IPS-18a (cell line): ENCODE measurements around the gene EFCAB3.
"Not testable (repeated sequence)": the region's sequence is repeated elsewhere in the genome, so short reads cannot be mapped to it uniquely, and the experiment has no call there.

Experiments
- H3K27ac ChIP-seq: one replicate; pipeline ENCODE4 v1.5.1; 2013; ENCODE audit warnings: low read length
- H3K27me3 ChIP-seq: one replicate; pipeline ENCODE4 v1.6.1; 2013; ENCODE audit warnings: mild to moderate bottlenecking, low read length; ENCODE audit not compliant: control insufficient read depth, insufficient read depth
- H3K36me3 ChIP-seq: one replicate; pipeline ENCODE4 v1.6.1; 2013; ENCODE audit warnings: low read depth, low read length; ENCODE audit not compliant: control insufficient read depth
- H3K4me1 ChIP-seq: one replicate; pipeline ENCODE4 v1.6.1; 2013; ENCODE audit warnings: low read depth, low read length; ENCODE audit not compliant: control insufficient read depth
- H3K4me3 ChIP-seq: one replicate; pipeline ENCODE4 v1.5.1; 2013; ENCODE audit warnings: low read length
- H3K9ac ChIP-seq: one replicate; pipeline ENCODE4 v1.6.1; 2013; ENCODE audit warnings: mild to moderate bottlenecking, low read length, moderate library complexity
- H3K9me3 ChIP-seq: one replicate; pipeline ENCODE4 v1.6.1; 2013; ENCODE audit warnings: low read depth, low read length; ENCODE audit not compliant: control insufficient read depth

Gene EFCAB3

DNA sequence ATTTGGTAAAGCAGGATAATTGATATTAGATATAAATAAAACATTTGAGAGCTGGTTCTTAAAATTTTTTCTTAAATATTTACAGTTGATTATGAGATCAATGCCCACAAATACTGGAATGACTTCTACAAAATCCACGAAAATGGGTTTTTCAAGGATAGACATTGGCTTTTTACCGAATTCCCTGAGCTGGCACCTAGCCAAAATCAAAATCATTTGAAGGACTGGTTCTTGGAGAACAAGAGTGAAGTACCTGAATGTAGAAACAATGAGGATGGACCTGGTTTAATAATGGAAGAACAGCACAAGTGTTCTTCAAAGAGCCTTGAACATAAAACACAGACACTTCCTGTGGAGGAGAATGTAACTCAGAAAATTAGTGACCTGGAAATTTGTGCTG lies 45.9 kb downstream of the EFCAB3 start:
- H3K27me3 ChIP-seq, H3K9me3 ChIP-seq, H3K9ac ChIP-seq, H3K4me1 ChIP-seq, H3K27ac ChIP-seq, H3K4me3 ChIP-seq: not testable (repeated sequence)
- peaks cover 28% of the 10 kb centered on the region for H3K36me3 ChIP-seq

- not testable (repeated sequence) for H3K4me1 ChIP-seq, H3K9me3 ChIP-seq, H3K9ac ChIP-seq, H3K4me3 ChIP-seq, H3K36me3 ChIP-seq, H3K27ac ChIP-seq, H3K27me3 ChIP-seq
Observed at GRCh38 chr17:62435251-62435650, 54.9 kb downstream of the EFCAB3 start.

DNA sequence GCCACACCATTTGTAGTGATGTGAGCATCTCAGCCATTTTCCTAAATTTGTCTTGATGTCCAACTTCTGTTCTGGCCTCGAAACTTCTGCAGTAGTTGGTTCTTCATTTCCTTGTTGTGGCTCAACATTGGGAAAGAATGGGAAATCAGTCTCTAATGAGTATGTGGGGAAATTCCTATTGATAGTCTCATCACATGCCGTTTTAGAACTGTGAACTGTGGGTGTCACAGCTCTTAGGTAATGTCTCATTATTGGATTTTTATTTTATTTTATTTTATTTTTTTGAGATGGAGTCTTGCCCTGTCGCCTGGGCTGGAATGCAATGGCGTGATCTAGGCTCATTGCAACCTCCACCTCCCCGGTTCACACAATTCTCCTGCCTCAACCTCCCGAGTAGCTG lies 60.8 kb downstream of the EFCAB3 start:
- not testable (repeated sequence) for H3K4me1 ChIP-seq, H3K9ac ChIP-seq, H3K4me3 ChIP-seq, H3K9me3 ChIP-seq, H3K27ac ChIP-seq, H3K27me3 ChIP-seq
- H3K36me3 ChIP-seq, result peaks cover 36% of the 10 kb centered on the region

- peaks cover 54% of the 10 kb centered on the region for H3K36me3 ChIP-seq
- H3K9me3 ChIP-seq, result no peaks in the 10 kb centered on the region
- H3K27ac ChIP-seq, result no peak overlapping the region
- H3K4me1 ChIP-seq, result no peaks in the 10 kb centered on the region
- no peaks in the 10 kb centered on the region for H3K27me3 ChIP-seq
- H3K9ac ChIP-seq, result no peak overlapping the region
- H3K4me3 ChIP-seq, result no peak overlapping the region
Observed at GRCh38 chr17:62444063-62444462, 63.7 kb downstream of the EFCAB3 start.

- H3K9me3 ChIP-seq, H3K27ac ChIP-seq, H3K9ac ChIP-seq, H3K27me3 ChIP-seq, H3K4me3 ChIP-seq, H3K4me1 ChIP-seq: not testable (repeated sequence)
- H3K36me3 ChIP-seq, result peaks cover 51% of the 10 kb centered on the region
Observed at GRCh38 chr17:62445791-62446190, 65.4 kb downstream of the EFCAB3 start.

GRCh38 chr17:62452195-62452594 lies 71.8 kb downstream of the EFCAB3 start:
- H3K9ac ChIP-seq, H3K4me1 ChIP-seq, H3K27ac ChIP-seq, H3K9me3 ChIP-seq, H3K27me3 ChIP-seq, H3K4me3 ChIP-seq: not testable (repeated sequence)
- H3K36me3 ChIP-seq, result peaks cover 15% of the 10 kb centered on the region

GRCh38 chr17:62453041-62453440 lies 72.7 kb downstream of the EFCAB3 start:
- not testable (repeated sequence) for H3K27me3 ChIP-seq, H3K36me3 ChIP-seq, H3K4me3 ChIP-seq, H3K9me3 ChIP-seq, H3K9ac ChIP-seq, H3K27ac ChIP-seq, H3K4me1 ChIP-seq

DNA sequence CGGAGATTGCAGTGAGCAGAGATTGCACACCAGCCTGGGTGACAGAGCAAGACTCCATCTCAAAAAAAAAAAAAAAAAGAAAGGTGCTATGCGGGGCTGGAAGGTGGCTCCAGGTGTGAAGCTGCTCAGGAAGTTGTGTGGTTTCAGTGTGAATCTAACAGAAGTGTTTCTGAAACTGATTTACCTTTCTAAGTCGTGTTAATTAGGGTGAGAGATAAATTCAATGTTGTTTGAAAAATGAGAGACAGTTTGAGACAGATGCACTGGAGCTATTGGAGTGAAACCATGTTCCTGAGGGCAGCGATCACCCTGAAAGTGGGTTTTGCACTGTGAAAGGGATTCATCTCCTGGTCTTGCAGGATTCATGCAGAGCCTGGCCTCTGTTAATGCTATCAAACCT lies 73.3 kb downstream of the EFCAB3 start:
- not testable (repeated sequence) for H3K9ac ChIP-seq, H3K27me3 ChIP-seq, H3K27ac ChIP-seq, H3K4me1 ChIP-seq, H3K9me3 ChIP-seq, H3K4me3 ChIP-seq, H3K36me3 ChIP-seq

GRCh38 chr17:62454111-62454510 lies 73.8 kb downstream of the EFCAB3 start:
- not testable (repeated sequence) for H3K4me3 ChIP-seq, H3K4me1 ChIP-seq, H3K9me3 ChIP-seq, H3K27me3 ChIP-seq, H3K36me3 ChIP-seq, H3K9ac ChIP-seq, H3K27ac ChIP-seq

DNA sequence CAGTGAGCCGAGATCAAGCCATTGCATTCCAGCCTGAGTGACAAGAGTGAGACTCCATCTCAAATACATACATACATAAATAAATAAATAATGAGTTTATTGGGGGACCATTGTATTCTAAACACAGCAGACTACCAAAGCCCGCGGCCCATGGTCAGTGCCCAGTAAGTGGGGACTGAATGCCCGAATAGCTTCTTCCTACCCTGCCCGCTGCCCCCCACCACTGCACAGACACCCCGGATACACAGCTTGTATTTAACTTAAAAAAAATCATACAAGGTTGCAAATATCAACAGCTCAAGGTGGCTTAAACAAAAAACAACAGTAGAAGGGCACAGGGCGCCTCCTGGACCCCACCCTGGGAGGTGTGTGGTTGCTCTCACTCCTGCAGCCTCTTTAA lies 75.7 kb downstream of the EFCAB3 start:
- H3K27me3 ChIP-seq, result no peaks in the 10 kb centered on the region
- no peaks in the 10 kb centered on the region for H3K36me3 ChIP-seq
- no peaks in the 10 kb centered on the region for H3K9me3 ChIP-seq
- no peak overlapping the region for H3K27ac ChIP-seq
- no peaks in the 10 kb centered on the region for H3K4me1 ChIP-seq
- no peak overlapping the region for H3K9ac ChIP-seq
- no peak overlapping the region for H3K4me3 ChIP-seq

DNA sequence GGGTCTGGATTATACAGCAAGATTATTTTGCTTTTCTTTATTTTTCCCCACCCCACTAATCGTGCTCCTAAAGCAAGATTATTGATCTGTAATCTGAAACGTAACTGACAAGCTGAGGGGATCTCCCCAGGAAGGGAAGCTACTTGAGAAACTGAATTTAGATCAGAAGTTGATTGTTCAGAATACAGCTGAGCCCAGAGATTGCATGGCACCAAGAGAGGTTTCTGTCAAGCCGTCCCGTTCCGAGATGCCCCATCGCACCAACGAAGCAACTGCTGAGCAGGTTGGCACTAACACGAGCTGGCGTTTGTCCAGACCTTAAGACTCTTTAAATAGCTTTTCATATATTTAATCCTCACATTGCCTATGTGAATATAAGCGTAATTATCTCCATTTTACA lies 78.1 kb downstream of the EFCAB3 start:
- H3K27me3 ChIP-seq, H3K27ac ChIP-seq, H3K4me3 ChIP-seq, H3K9me3 ChIP-seq, H3K36me3 ChIP-seq, H3K9ac ChIP-seq, H3K4me1 ChIP-seq: not testable (repeated sequence)

DNA sequence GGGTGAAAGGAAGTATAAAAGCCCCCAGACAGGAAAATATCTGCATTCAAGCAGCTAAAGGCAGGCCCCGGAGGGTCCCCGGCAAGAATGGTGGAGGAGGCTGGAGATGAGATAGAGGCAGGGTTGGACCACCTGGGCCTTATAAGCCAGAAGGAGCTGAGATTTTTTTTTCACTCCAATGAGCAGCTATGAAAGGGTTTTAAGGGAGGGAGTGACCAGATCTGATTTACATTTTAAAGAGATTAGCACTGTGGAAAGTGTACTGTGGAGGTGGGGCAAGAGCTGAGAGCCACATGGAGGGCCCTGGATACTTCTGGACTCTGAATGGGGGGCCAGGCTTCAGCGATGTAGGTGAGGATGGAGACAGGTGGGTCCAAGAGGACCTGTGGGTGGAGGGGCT lies 84.1 kb downstream of the EFCAB3 start:
- not testable (repeated sequence) for H3K9me3 ChIP-seq, H3K4me1 ChIP-seq, H3K9ac ChIP-seq, H3K27me3 ChIP-seq, H3K27ac ChIP-seq, H3K36me3 ChIP-seq, H3K4me3 ChIP-seq

DNA sequence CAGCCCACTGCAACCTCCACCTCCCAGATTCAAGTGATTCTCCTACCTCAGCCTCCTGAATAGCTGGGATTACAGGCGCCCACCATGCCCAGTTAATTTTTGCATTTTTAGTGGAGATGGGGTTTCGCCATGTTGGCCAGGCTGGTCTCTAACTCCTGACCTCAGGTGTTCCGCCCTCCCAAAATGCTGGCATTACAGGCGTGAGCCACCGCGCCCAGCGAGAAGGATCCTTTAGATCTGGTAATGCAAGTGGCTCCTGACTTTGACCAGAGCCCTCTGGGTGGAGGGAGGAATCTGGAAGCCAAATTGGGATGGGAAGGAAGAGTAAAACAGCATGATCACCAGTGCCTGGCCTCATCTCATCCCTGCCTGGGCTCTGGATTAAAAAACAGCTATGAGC lies 84.9 kb downstream of the EFCAB3 start:
- H3K4me1 ChIP-seq, H3K36me3 ChIP-seq, H3K27ac ChIP-seq, H3K9ac ChIP-seq, H3K4me3 ChIP-seq, H3K9me3 ChIP-seq, H3K27me3 ChIP-seq: not testable (repeated sequence)
